GM19324 (cell line): ENCODE data around the gene PRKCE.

Source experiments
- ATAC-seq: cut with Tn5 transposase; IDR thresholded peaks from one replicate; pipeline ENCODE4 v1.9.1; 2021; ENCODE audit warnings: mild to moderate bottlenecking, moderate library complexity; ENCODE audit not compliant: unreplicated experiment, low FRiP score

PRKCE gene

GRCh38 chr2:45797451-45798230 is 146.2 kb downstream of the PRKCE start:
- no peak for ATAC-seq

- no peak for ATAC-seq
Observed at GRCh38 chr2:45799679-45800381, 148.4 kb downstream of the PRKCE start.

- ATAC-seq: no peak
Observed at GRCh38 chr2:45802499-45803138, 151.1 kb downstream of the PRKCE start.

GRCh38 chr2:45804987-45805755 is 153.7 kb downstream of the PRKCE start:
- ATAC-seq: no peak

- ATAC-seq: no peak
Observed at GRCh38 chr2:45806563-45807358, 155.3 kb downstream of the PRKCE start.

DNA sequence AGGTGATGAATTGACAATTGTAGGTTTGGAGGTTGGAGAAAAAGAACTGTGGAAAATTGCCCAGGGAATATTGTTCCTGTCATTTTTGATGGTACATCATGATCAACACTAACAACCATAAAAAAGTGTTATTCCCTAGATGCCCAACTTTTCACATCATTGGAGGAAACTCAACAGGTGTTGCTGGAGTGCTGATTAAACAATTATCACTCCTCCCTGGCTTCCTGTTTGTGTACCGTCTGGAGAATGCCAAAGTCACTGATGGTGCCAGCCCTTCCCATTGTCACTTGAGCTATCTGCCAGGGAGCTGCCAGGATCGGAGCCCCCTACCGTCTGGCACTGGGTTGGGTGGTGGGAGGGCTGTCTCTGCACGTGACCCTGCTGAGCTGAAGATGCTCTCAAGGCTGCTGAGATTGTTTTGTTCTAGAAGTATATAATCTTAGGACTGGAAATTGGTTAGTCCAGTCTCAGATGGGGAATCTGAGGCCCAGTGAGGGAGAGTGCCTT is 156.9 kb downstream of the PRKCE start:
- no peak for ATAC-seq

GRCh38 chr2:45809205-45809604 is 157.7 kb downstream of the PRKCE start:
- no peak for ATAC-seq

DNA sequence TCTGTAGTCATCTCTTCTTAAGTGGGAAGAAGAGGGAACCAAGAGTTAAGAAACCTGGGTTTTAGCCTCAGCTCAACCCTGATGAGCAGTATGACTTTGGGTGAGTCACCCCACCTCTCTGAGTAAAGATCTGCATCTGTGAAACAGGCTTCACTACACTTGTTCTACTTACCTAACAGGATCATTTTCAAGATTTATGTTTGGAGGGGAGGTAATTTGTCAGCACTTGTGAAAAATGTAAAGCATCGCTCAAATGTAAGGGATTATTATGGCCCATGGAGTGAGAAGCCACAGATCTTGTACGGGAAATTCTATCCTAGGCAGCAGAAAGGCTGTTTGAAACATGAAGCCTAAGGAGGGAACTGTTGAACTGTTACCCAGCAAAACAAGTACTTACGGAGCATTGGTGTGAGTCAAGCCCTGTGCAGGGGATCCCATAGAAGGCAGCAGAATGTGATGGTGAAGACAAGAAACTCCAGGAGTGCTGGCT is 160.6 kb downstream of the PRKCE start:
- ATAC-seq: no peak

DNA sequence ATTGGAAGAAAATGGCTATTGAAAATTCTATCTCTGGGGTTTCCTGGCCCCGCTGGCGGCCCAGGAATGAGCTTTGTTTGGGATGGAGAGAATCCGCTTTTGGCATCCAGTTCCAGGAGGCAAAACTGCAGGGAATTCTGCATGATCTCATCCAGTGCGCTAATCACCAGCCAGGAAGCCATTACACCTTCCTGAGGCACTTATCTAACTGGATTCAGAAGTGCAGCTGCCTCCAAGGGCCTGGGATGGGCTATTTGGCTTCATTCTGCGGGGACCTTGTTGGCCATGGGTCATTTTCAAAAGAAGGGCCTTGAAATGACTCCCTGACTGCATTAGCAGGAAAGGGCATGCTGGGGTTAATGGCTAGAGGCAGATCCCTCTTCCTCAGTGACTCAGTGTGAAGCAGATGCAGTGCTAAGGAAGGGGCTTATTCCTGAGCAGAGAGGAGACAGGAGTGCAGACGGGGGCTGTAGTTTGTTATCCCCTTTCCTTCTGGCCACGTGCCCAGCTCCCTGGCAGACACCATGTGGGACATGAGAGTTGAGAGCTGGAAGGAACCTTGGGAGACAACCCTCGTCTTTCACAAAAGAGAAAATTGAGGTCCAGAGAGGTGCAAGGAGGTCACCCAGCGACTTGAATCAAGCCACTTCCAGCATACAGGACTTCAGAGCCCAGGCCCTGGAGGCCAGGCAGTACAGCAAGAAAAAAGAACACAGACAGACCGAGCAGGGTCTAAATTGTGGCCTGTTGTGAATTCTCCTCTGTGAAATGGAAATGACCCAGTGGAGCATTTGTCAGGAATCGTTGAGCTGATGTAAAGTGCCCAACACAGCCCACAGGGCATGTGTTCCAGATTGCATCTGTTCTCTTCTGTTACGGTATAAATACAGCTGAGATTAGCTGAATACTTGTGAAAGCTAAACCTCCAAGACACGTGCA is 161.8 kb downstream of the PRKCE start:
- no peak for ATAC-seq

- ATAC-seq: no peak
Observed at GRCh38 chr2:45814488-45814887, 163.0 kb downstream of the PRKCE start.

GRCh38 chr2:45814951-45815621 is 163.6 kb downstream of the PRKCE start:
- ATAC-seq: no peak

- ATAC-seq: no peak
Observed at GRCh38 chr2:45816272-45816671, 164.8 kb downstream of the PRKCE start.

GRCh38 chr2:45818591-45818990 is 167.1 kb downstream of the PRKCE start:
- no peak for ATAC-seq

GRCh38 chr2:45820048-45820447 is 168.6 kb downstream of the PRKCE start:
- ATAC-seq: no peak

- no peak for ATAC-seq
Observed at GRCh38 chr2:45821558-45822271, 170.2 kb downstream of the PRKCE start.

GRCh38 chr2:45822272-45822630 is 170.8 kb downstream of the PRKCE start:
- ATAC-seq: no peak

- ATAC-seq: no peak
Observed at GRCh38 chr2:45823723-45824206, 172.3 kb downstream of the PRKCE start.
